ENCODE results near the gene RPS5. TPM values are rescaled to one million over a fixed set of nuclear protein-coding genes. Genes with fewer than 3 reads are reported as not detected.
"Not testable (repeated sequence)": the region's sequence is repeated elsewhere in the genome, so short reads cannot be mapped to it uniquely, and the experiment has no call there.

RPS5 gene
- polyA plus RNA-seq, 2 of the 4 experiments (the other 2 are of a cell fraction) = 2,123 to 2,475 TPM

DNA sequence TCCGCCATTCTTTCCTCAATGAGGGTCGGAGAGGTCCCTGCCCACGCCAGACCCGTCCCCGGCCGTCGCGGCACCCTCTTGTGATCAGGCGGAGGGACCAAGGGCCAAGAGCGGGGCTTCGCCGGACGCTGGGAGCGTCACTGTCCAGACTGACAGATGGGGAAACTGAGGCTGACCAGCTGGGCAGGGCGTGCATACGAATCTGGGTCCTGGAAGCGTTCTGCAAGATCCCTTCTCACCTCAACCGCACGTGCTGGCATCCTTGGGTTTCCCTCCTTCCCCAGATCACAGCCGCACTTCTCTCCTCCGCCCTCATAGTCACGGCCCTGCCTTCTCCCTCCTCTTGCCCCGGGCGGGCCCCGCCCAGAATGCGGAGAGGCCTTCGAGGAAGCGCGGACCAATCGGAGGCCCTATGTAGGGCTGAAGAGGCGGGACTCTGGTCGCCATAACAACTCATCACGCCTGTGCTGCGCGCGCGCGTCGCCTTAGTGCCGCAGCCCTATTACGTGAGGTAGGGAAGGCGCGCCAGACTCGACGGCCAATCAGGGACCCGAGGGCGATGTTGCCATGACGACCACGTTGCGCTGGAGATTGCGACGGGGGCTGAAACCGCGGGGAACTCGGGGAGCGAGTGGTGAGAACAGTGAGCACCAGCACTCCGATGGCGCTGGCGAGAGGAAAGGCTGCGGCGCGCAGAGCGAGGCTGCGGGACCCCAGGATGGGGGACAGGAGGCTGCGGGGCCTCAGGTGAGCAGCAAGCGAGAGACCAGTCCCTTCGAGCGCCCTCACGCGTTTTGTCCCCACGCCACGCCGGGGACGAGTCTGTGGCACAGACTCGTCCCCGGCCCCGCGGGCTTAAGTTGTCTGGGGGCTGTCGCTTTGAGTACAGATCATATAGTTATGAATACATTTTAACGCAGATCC, 14.1 kb downstream of the RPS5 start (continued):
- TF ChIP-seq, protein P1, sequence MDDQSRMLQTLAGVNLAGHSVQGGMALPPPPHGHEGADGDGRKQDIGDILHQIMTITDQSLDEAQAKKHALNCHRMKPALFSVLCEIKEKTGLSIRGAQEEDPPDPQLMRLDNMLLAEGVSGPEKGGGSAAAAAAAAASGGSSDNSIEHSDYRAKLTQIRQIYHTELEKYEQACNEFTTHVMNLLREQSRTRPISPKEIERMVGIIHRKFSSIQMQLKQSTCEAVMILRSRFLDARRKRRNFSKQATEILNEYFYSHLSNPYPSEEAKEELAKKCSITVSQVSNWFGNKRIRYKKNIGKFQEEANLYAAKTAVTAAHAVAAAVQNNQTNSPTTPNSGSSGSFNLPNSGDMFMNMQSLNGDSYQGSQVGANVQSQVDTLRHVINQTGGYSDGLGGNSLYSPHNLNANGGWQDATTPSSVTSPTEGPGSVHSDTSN (IDR thresholded peaks at IDR 0.05) = peak; percentile 26; the same call in 1 of the 2 replicates
- TF ChIP-seq SMC3 (IDR thresholded peaks at IDR 0.05) (no peak), NPAS2 (CRISPR knock-in tag; IDR thresholded peaks at IDR 0.05; ENCODE audit: borderline replicate concordance) (no peak), HOXB5 (CRISPR knock-in tag; IDR thresholded peaks at IDR 0.05) (peak; percentile 84; the same call in 1 of the 2 replicates), HOXB13 (CRISPR knock-in tag; IDR thresholded peaks at IDR 0.05; ENCODE audit: low read depth) (peak; percentile 58; the same call in 1 of the 2 replicates), ZC3H11A (IDR thresholded peaks at IDR 0.05) (no peak), ZFP36 (IDR thresholded peaks at IDR 0.05; ENCODE audit: borderline replicate concordance, partially characterized antibody) (no peak), POLR2AphosphoS2 (conservative IDR thresholded peaks at IDR 0.05; ENCODE audit: low read length) (no peak), RFX5 (IDR thresholded peaks at IDR 0.05) (peak; percentile 98), JUNB (IDR thresholded peaks at IDR 0.05) (no peak), PHF8 (IDR thresholded peaks at IDR 0.05; ENCODE audit: borderline replicate concordance, low read depth) (peak; percentile 76; the same call in 1 of the 2 replicates)
- TF ChIP-seq, protein P2, sequence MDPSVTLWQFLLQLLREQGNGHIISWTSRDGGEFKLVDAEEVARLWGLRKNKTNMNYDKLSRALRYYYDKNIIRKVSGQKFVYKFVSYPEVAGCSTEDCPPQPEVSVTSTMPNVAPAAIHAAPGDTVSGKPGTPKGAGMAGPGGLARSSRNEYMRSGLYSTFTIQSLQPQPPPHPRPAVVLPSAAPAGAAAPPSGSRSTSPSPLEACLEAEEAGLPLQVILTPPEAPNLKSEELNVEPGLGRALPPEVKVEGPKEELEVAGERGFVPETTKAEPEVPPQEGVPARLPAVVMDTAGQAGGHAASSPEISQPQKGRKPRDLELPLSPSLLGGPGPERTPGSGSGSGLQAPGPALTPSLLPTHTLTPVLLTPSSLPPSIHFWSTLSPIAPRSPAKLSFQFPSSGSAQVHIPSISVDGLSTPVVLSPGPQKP (IDR thresholded peaks at IDR 0.05; ENCODE audit: low read depth, low read length) = no peak
- TF ChIP-seq, protein P3, sequence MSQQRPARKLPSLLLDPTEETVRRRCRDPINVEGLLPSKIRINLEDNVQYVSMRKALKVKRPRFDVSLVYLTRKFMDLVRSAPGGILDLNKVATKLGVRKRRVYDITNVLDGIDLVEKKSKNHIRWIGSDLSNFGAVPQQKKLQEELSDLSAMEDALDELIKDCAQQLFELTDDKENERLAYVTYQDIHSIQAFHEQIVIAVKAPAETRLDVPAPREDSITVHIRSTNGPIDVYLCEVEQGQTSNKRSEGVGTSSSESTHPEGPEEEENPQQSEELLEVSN (IDR thresholded peaks at IDR 0.05; ENCODE audit: borderline replicate concordance, low read depth) = peak; percentile 96

DNA sequence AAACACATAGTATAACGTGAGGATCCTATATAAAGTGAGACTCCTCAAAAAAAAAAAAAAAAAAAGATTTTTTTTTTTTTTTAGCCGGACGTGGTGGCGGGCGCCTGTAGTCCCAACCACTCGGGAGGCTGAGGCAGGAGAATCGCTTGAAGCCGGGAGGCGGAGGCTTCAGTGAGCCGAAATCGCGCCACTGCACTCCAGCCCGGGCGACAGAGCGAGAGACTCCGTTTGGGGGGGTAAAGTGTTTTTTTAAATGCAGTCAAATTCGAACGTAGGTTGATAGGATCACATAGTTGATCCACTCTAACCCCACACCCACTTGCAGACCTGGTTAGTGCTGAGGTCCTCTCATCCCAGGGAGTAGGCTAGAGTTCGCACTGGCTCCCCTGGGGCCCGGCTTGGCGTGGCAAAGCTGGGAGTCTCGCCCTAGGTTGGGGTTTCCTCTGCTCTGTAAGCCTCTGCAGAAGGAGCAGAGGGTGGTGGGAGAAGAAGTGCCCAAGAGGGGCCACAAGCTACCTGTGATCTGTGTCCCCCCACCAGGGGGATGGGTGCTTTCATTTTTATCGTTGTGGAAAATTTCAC, 14.9 kb downstream of the RPS5 start:
- TF ChIP-seq ZC3H11A (IDR thresholded peaks at IDR 0.05) (no peak), ZFP36 (IDR thresholded peaks at IDR 0.05; ENCODE audit: borderline replicate concordance, partially characterized antibody) (no peak), MAZ (IDR thresholded peaks at IDR 0.05; ENCODE audit: borderline replicate concordance, low read depth, low read length) (no peak), SMC3 (IDR thresholded peaks at IDR 0.05) (no peak), RNF2 (IDR thresholded peaks at IDR 0.05; ENCODE audit: borderline replicate concordance, low read depth) (no peak), NR3C1 (IDR thresholded peaks at IDR 0.05) (no peak), EHMT2 (IDR thresholded peaks at IDR 0.05; ENCODE audit: low read depth) (no peak), RFX5 (IDR thresholded peaks at IDR 0.05) (no peak), ESRRA (IDR thresholded peaks at IDR 0.05; ENCODE audit: borderline replicate concordance, low read length) (no peak)
- TF ChIP-seq, protein P2 (IDR thresholded peaks at IDR 0.05; ENCODE audit: low read depth, low read length) = no peak
- TF ChIP-seq, protein P1 (IDR thresholded peaks at IDR 0.05) = no peak
- ATAC-seq = no peak

DNA sequence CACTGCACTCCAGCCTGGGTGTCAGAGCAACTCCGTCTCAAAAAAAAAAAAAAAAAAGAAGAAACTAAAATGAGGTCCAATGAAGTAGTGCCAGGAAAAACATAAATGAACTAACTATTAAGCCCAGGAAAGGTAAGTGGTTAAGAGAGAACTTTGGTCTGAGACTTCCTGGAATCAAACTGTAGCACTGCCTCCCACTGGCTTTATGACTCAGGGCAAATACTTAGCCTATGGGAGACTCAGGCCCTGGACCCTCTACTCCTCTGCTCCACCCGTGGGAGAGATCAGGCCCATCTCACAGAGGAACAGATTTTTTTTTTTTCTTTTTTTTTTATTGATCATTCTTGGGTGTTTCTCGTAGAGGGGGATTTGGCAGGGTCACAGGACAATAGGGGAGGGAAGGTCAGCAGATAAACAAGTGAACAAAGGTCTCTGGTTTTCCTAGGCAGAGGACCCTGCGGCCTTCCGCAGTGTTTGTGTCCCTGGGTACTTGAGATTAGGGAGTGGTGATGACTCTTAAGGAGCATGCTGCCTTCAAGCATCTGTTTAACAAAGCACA, 16.9 kb downstream of the RPS5 start:
- FAIRE-seq, H3K9me3 ChIP-seq, POLR2A ChIA-PET, H3K27ac ChIP-seq, ATAC-seq, H3K4me3 ChIP-seq: not testable (repeated sequence)
- Histone ChIP-seq H3K4me1 (peaks cover 25% of the 10 kb centered on the region), H3K4me2 (peak overlapping the region; percentile 31; the same call in 2 of the 3 replicates)
- WGBS (ENCODE audit: missing lambda C conversion rate) = 59% methylated on average over 5 of the region's 5 CpGs
- peak in 1 of 2 experiments; percentile 44 for DNase-seq (ENCODE audit: low read depth in 1 of 2, low spot score in 1 of 2)
- CTCF ChIA-PET = interaction anchor here (1.2 kb wide), 1 partner anchor 115 kb away, joined by 5 read pairs; the partner anchor contains the start of gene ZBTB45

More for the DNA sequence above, 14.9 kb downstream of the RPS5 start:
- ChIA-PET CTCF (no interaction called here), POLR2A (no interaction called here)
- H3K9me3 ChIP-seq = no peaks in the 10 kb centered on the region
- DNase-seq (ENCODE audit: low read depth in 1 of 2, low spot score in 1 of 2) (no peak), FAIRE-seq (no peak)
- H3K4me1 ChIP-seq = peaks cover 19% of the 10 kb centered on the region
- H3K4me2 ChIP-seq = peak overlapping the region; percentile 83
- peak overlapping the region; percentile 86 to 91 for H3K27ac ChIP-seq
- 27% methylated on average over 22 of the region's 23 CpGs for WGBS (ENCODE audit: missing lambda C conversion rate)
- peak overlapping the region; percentile 73 for H3K4me3 ChIP-seq

All from A549 (cell line).